ENCODE data around the gene RAB35. TPM values are rescaled to one million over a fixed set of nuclear protein-coding genes. Genes with fewer than 3 reads are reported as not detected.
A peak's percentile ranks its signal among the peaks of the same experiment; 100 is the strongest.

The RAB35 gene
- total RNA-seq, 1 donor from 2014 or later = 58.7 TPM

- no peak for TF ChIP-seq CTCF (IDR thresholded peaks at IDR 0.05)
- Histone ChIP-seq H3K9me3 (no peaks in the 10 kb centered on the region), H3K36me3 (no peaks in the 10 kb centered on the region), H3K27ac (no peak overlapping the region), H3K4me1 (no peaks in the 10 kb centered on the region), H3K4me3 (no peak overlapping the region), H3K27me3 (no peaks in the 10 kb centered on the region)
- intact Hi-C loops (cut with DNase I) = no loop called here
- DNase-seq = no peak
- no peak for ATAC-seq
Measured at GRCh38 chr12:120081641-120082040, 34.9 kb downstream of the RAB35 start.

- ATAC-seq (no peak), DNase-seq (peak; percentile 37)
- H3K9me3 ChIP-seq = no peaks in the 10 kb centered on the region
- no peak overlapping the region for H3K27ac ChIP-seq
- H3K27me3 ChIP-seq = no peaks in the 10 kb centered on the region
- H3K36me3 ChIP-seq = no peaks in the 10 kb centered on the region
- intact Hi-C loops (cut with DNase I) = no loop called here
- TF ChIP-seq CTCF (IDR thresholded peaks at IDR 0.05) = no peak
- no peaks in the 10 kb centered on the region for H3K4me1 ChIP-seq
- H3K4me3 ChIP-seq = no peak overlapping the region
Measured at GRCh38 chr12:120079411-120080400, 36.8 kb downstream of the RAB35 start.

GRCh38 chr12:120078868-120079267, 37.7 kb downstream of the RAB35 start:
- H3K4me1 ChIP-seq = no peaks in the 10 kb centered on the region
- ATAC-seq (peak; percentile 34), DNase-seq (peak; percentile 30)
- no peak overlapping the region for H3K27ac ChIP-seq
- intact Hi-C loops (cut with DNase I) = no loop called here
- no peak overlapping the region for H3K4me3 ChIP-seq
- no peak for TF ChIP-seq CTCF (IDR thresholded peaks at IDR 0.05)
- H3K36me3 ChIP-seq = no peaks in the 10 kb centered on the region
- no peaks in the 10 kb centered on the region for H3K9me3 ChIP-seq
- H3K27me3 ChIP-seq = no peaks in the 10 kb centered on the region

- DNase-seq (peak; percentile 29), ATAC-seq (no peak)
- Histone ChIP-seq H3K9me3 (no peaks in the 10 kb centered on the region), H3K27ac (no peak overlapping the region), H3K4me1 (no peaks in the 10 kb centered on the region), H3K27me3 (no peaks in the 10 kb centered on the region), H3K4me3 (no peak overlapping the region), H3K36me3 (no peaks in the 10 kb centered on the region)
- no peak for TF ChIP-seq CTCF (IDR thresholded peaks at IDR 0.05)
- intact Hi-C loops (cut with DNase I) = no loop called here
Measured at GRCh38 chr12:120077260-120077659, 39.3 kb downstream of the RAB35 start.

GRCh38 chr12:120076651-120077050, 39.9 kb downstream of the RAB35 start:
- Histone ChIP-seq H3K9me3 (no peaks in the 10 kb centered on the region), H3K4me3 (no peak overlapping the region), H3K4me1 (no peaks in the 10 kb centered on the region), H3K36me3 (no peaks in the 10 kb centered on the region), H3K27ac (no peak overlapping the region), H3K27me3 (no peaks in the 10 kb centered on the region)
- intact Hi-C loops (cut with DNase I) = no loop called here
- ATAC-seq = no peak
- peak; percentile 45 for DNase-seq
- TF ChIP-seq CTCF (IDR thresholded peaks at IDR 0.05) = no peak
